BJ (cell line): ENCODE data around the gene C1orf52. TPM values are rescaled to one million over a fixed set of nuclear protein-coding genes. Genes with fewer than 3 reads are reported as not detected.
"Not testable (repeated sequence)": the region's sequence is repeated elsewhere in the genome, so short reads cannot be mapped to it uniquely, and the experiment has no call there.

ENCODE experiments used
- CTCF ChIA-PET: fragments of 350-600 bp; formaldehyde crosslinking; extraction: SDS; loops from one replicate; lab custom pipeline; 2021; ENCODE audit warnings: antibody characterized with exemption, inconsistent platforms; lab: Yijun Ruan, JAX
- POLR2A ChIA-PET: fragments of 300-600 bp; sonication (Branson Sonifier 250); formaldehyde crosslinking; extraction: SDS; loops from one replicate; lab custom pipeline; 2021; ENCODE audit warnings: antibody characterized with exemption; lab: Charles Lee
- DNase-seq: peaks from one replicate; pipeline ENCODE4 v3.0.0-alpha.2; 2011; ENCODE audit warnings: low read depth
- H3K27me3 ChIP-seq: 2 replicates; pipeline ENCODE4 v1.6.0; 2011; ENCODE audit warnings: low read length; ENCODE audit not compliant: control insufficient read depth, insufficient read depth
- H3K36me3 ChIP-seq: 2 replicates; pipeline ENCODE4 v1.5.1; 2011; ENCODE audit warnings: low read length; ENCODE audit not compliant: control insufficient read depth, insufficient read depth
- H3K4me3 ChIP-seq: 2 replicates; pipeline ENCODE4 v1.5.1; 2011; ENCODE audit warnings: low read depth, mild to moderate bottlenecking, control low read depth, low read length
- polyA plus RNA-seq: library from polyadenylated mRNA; depleted of rRNA; stranded (reverse); fragments of >200 nt; gene quantifications from 2 replicates; pipeline ENCODE4 v1.2.3, GENCODE V29; 2011
- TF ChIP-seq, protein P1 (sequence below): IDR thresholded peaks from 2 replicates; pipeline ENCODE4 v1.5.1; 2011; ENCODE audit warnings: low read depth, mild to moderate bottlenecking, control low read depth, inconsistent platforms, low read length, moderate library complexity; ENCODE audit not compliant: insufficient read depth

C1orf52 gene
- polyA plus RNA-seq, 1 experiment = 29.6 TPM

DNA sequence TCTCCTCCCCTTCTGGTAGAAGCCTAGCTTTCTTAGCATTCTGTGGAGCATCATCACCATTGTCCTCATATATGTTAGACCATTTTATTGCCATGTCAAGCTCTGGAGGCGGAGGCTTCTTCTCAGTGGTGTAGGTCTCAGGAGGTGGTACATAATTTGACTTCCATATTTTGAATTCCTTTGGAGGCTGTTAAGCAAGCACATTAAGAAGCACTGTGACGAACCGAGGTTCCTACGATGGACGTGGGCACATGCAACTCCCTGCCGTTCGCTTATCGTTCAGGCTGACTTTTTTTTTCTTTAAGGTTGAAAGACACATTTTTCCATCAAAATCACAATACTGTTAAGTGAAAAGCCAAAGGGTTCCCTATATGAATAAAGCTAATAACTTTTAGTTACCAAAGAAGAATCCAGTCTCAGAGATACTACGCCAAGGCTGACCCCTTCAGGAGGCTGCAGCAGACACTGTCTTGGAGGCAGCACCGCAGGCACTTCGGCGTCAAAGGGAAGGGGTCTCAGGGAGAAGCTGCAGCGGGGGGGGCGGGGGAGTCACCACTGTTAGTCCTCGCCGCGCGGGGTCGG lies 835 bp downstream of the C1orf52 start:
- H3K27me3 ChIP-seq = no peaks in the 10 kb centered on the region
- ChIA-PET CTCF (interaction anchor here (0.6 to 15.0 kb wide), 32 partner anchors 8 to 763 kb away, joined by 3 to 271 read pairs (median 4); partner anchors contain the start of genes BCL10 and SYDE2), POLR2A (interaction anchor here (1.0 kb wide), 1 partner anchor 18 kb away, joined by 4 read pairs; the partner anchor contains the start of gene BCL10)
- H3K36me3 ChIP-seq = peaks cover 3% of the 10 kb centered on the region
- peak overlapping the region; percentile 100 for H3K4me3 ChIP-seq
- no peak for DNase-seq
- TF ChIP-seq, protein P1, sequence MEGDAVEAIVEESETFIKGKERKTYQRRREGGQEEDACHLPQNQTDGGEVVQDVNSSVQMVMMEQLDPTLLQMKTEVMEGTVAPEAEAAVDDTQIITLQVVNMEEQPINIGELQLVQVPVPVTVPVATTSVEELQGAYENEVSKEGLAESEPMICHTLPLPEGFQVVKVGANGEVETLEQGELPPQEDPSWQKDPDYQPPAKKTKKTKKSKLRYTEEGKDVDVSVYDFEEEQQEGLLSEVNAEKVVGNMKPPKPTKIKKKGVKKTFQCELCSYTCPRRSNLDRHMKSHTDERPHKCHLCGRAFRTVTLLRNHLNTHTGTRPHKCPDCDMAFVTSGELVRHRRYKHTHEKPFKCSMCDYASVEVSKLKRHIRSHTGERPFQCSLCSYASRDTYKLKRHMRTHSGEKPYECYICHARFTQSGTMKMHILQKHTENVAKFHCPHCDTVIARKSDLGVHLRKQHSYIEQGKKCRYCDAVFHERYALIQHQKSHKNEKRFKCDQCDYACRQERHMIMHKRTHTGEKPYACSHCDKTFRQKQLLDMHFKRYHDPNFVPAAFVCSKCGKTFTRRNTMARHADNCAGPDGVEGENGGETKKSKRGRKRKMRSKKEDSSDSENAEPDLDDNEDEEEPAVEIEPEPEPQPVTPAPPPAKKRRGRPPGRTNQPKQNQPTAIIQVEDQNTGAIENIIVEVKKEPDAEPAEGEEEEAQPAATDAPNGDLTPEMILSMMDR = peak; percentile 25; the same call in 1 of the 2 replicates

DNA sequence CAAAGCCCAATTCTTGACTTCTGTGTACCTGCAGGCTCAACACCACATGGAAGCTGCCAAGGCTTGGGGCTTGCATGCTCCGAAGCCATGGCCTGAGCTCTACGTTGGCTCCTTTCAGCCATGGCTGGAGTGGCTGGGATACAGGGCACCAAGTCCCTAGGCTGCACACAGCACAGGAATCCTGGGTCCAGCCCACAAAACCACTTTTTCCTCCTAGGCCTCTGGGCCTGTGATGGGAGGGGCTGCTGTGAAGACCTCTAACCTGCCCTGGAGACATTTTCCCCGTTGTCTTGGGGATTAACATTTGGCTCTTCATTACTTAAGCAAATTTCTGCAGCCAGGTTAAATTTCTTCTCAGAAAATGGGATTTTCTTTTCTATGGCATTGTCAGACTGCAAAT lies 10.4 kb downstream of the C1orf52 start:
- DNase-seq, H3K4me3 ChIP-seq, H3K36me3 ChIP-seq, H3K27me3 ChIP-seq, POLR2A ChIA-PET: not testable (repeated sequence)
- CTCF ChIA-PET = interaction anchor here (3.3 to 15.0 kb wide), 2 partner anchors 139 to 304 kb away, joined by 11 to 271 read pairs; no protein-coding TSS in a partner anchor

DNA sequence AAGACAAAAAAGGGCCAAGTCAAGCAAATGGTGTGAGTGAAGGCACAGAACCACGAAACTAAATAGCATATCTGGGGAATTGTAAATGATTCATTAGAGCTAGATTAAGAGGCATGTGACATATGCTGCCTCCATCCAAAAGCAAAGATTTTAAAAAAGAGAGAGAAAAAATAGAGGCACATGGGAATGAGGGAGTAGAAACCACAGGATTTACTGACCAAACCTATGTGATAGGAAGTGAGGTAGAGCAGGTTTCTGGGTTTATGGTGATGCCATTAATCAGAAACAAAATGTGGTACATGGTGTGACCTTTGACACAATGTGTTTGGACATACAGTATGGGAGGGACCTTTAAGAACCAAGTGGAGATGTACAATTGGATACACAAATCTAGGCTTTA lies 13.6 kb downstream of the C1orf52 start:
- DNase-seq = no peak
- no peak overlapping the region for H3K4me3 ChIP-seq
- TF ChIP-seq, protein P1 = no peak
- H3K36me3 ChIP-seq = no peaks in the 10 kb centered on the region; the same call in 1 of the 2 replicates
- CTCF ChIA-PET = interaction anchor here (1.1 to 3.2 kb wide), 3 partner anchors 45 to 136 kb away, joined by 4 to 13 read pairs (median 7); partner anchors contain the start of gene SYDE2
- POLR2A ChIA-PET = no interaction called here
- H3K27me3 ChIP-seq = no peaks in the 10 kb centered on the region

DNA sequence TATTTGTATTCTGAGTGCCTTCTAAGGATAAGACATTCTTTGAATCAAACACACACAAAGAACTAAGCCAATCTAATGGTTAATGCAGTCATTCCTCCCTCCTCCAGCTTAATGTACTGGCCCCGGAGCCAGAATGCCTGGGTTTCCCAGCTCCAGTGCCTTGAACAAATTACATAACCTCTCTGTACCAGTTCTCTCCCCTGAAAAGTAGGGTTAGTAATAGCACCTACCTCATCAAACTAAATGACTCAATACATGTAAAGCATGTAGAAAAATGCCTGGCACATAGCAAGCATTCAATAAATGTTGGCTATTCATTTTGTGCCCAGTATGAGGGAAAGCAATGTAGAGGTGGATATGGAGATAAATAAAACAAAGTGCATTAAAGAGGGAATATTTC lies 14.0 kb downstream of the C1orf52 start:
- H3K4me3 ChIP-seq = no peak overlapping the region
- DNase-seq = no peak
- TF ChIP-seq, protein P1 = no peak
- no peaks in the 10 kb centered on the region for H3K27me3 ChIP-seq
- H3K36me3 ChIP-seq = no peaks in the 10 kb centered on the region; the same call in 1 of the 2 replicates
- CTCF ChIA-PET = interaction anchor here (1.1 to 3.2 kb wide), 4 partner anchors 9 to 136 kb away, joined by 4 to 14 read pairs (median 10); partner anchors contain the start of gene SYDE2
- POLR2A ChIA-PET = no interaction called here

DNA sequence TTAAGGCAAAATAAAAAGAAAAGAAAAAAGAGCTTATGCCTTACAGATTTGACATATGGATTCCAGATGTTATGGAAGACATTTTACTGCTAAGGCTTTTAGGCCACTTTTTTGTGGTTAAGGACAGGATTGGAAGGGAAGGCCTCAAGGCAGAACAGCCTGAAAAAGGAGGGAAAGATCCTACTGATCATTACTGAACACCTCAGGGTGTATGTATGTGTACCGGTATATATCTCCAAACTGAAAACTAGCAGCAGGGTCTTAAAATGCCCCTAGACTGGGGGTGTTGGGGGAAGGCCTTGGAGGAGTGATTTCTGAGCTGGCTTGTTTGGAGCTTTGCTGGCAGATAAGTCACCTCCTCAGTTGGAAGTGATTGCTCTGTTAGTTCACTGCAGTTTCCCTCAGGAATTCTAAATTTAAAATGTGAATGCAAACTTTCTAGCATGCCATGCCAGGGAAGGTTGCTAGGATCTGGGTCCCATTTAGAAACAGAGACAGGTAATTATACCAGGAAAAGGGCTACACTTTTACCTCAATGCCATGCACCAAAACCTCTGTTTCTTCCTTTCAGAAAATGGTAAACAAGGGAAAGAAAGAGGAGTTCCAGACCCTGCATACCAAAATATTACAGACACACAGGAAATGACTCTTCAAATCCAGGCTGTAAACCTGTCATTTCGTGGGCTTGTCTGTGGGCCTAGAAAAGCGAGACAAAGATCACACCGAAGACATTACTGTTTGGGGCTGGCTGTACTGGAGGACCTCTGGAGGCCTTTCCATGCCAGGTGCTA lies 15.0 kb downstream of the C1orf52 start:
- POLR2A ChIA-PET = no interaction called here
- CTCF ChIA-PET = interaction anchor here (1.1 to 3.2 kb wide), 5 partner anchors 10 to 300 kb away, joined by 4 to 14 read pairs (median 7); partner anchors contain the start of gene SYDE2
- Histone ChIP-seq H3K4me3 (no peak overlapping the region), H3K27me3 (no peaks in the 10 kb centered on the region), H3K36me3 (no peaks in the 10 kb centered on the region)
- TF ChIP-seq, protein P1 = 0 out of 2 replicates have a peak, but pooled peaks have one; percentile 12
- DNase-seq = peak; percentile 65
